GF-D8 (cell line): ENCODE data around the gene VEZT.
"Not testable (repeated sequence)": the region's sequence is repeated elsewhere in the genome, so short reads cannot be mapped to it uniquely, and the experiment has no call there.

Source experiments
- DNase-seq: peaks from one replicate; lab custom pipeline; 2025; lab: John Stamatoyannopoulos, UW

Gene VEZT

DNA sequence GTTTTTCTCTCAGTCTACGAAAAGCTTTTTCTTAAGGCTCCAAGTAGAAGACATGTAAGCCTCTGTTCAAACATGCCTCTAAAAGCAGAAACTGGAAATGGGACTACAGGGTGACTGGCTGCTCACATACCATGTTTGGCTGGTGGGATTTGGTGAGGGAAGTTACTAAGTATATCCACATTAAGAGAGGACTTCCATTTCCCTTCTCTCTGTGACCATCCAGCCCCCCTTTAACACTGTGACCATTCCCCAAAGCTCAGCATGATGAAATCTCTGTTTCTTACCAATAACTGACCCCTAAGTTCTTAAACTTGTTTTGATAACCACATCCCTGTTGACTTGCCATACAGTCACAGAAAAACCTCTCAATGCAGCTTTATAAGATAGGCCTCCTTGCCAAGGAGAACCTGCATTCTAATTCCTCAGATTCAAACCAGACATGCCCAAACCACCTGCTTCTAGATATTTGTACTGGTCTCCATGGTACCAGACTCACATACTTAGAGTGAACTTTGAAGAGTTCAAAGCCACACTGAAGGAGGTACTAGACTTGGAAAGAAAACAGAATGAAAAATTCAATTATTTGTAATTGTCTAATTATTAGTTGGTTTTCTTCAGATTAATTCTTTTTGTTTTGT is 102.2 kb downstream of the VEZT start:
- DNase-seq, result no peak

DNA sequence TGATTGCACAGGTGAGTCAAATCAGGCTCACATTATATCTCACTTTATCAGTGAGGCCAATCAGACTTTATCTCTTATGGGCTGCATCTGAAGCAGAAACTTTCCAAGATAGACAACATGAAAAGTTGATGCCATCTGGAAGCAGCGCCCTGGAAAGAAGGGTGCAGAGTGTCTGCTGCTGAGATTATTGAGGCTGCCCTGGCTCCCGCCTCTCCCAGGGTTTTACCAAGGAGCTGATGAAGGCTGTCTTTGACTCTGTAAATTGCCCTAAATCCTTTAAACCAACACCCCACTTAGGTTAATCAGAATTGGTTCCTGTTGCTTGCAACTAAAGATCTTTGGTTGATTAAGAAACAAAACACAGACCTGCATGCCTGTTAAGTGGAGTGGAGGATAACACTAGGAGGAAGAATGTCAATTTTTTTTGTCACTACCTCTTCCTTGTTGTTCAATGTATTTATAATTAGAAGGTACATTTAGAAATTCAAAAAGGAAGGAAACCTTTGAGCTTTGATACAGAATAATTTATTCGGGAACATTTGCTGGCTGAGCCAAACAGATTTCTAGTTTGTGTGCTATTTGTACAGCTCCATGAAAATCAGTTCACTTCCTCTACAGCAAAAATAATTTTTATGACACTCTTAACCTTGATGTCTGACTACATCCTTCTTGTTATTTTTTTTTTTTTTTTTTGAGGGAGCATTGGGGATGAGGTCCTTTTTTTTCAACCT is 104.1 kb downstream of the VEZT start:
- no peak for DNase-seq

DNA sequence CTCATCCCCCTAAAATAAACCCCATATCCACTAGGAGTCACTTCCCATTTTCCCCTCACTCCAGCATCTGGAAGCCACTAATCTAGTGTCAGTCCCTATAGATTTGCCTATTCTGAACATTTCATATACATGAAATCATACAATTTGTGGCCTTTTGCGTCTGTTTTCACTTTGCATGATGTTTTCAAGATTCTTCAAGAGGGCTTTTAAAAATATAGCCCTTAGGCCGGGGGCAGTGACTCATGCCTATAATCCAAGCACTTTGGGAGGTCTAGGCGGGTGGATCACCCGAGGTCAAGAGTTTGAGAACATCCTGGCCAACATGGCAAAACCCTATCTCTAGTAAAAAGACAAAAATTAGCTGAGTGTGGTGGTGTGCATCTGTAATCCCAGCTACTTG is 104.7 kb downstream of the VEZT start:
- no peak for DNase-seq

DNA sequence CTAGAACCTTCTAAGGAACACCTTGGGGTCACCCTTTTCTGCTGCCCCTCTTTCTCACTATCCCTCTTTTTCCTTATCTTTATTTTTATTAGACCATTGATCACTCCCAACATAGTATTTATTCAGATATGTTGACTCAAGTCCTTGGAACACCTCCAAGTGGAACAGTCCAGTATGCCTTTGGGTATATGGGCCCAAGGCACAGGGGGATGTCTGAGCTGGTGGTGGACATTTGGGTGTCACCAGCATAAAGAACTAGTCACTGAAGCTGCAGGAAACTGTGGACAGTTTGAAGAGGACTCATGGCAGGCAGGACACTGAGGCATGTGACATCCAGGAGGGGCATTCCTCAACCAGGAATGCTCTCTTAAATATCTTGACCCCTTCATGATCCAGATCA is 105.6 kb downstream of the VEZT start:
- no peak for DNase-seq

DNA sequence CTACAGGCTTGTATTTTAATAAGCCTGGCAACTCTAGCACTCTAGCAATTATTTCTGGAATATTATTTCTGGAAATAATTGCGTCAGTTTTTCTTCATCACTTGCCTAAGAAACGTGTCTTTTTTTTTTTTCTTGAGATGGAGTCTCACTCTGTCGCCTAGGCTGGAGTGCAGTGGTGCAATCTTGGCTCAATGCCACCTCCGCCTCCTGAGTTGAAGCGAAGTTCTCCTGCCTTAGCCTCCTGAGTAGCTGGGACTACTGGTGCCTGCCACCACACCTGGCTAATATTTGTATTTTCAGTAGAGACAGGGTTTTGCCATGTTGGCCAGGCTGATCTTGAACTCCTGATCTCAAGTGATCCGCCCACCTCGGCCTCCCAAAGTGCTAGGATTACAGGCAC is 106.6 kb downstream of the VEZT start:
- not testable (repeated sequence) for DNase-seq

DNA sequence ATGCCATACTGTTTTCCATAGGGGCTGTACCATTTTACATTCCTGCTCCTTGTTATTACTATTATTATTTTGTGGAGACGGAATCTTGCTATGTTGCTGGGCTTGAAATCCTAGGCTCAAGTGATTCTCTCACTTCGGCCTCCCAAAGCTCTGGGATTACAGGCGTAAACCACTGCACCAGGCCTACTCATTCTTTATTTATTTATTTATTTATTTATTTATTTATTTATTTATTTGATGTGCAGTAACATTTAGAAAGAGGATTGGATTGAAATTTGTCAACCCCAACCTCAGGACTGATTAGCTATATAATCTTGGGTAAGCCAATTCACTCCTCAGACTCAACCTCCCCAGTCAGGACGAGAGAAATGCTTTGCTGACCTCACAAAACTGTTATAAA is 107.9 kb downstream of the VEZT start:
- no peak for DNase-seq

DNA sequence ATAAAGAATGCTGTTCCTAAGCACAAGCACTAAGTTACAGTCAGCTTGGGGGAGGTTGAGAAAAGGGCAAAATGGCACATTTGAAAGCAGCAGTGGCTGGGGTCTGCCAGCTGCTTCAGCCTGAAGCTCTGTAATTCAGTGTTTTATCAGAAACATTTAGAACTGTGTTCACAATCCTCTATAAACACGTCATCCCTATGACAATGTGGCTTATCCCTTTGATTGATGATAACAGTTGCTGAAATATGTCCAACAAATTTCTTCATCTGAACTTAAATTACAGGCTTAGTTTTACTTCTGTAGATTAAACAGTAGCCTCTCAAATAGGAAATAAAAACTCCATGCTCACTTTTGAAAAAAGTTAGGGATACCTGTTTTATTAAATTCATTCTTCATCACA is 108.8 kb downstream of the VEZT start:
- no peak for DNase-seq

DNA sequence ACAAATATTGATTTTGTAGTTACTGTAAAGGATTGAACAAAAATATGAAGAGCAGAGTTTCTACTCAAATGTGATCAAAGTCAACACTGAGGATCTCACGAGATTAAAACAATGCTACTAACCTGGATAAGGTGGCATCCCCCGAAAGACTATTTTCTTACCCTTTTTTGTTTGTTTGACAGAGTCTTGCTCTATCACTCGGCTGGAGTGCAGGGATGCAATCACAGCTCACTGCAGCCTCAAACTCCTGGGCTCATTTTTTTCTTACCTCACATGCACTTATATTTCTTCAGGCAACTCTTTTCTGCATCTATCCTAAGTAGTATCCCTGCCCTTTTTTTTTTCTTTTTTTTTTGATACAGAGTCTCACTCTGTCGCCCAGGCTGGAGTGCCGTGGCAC is 109.2 kb downstream of the VEZT start:
- DNase-seq, result no peak

DNA sequence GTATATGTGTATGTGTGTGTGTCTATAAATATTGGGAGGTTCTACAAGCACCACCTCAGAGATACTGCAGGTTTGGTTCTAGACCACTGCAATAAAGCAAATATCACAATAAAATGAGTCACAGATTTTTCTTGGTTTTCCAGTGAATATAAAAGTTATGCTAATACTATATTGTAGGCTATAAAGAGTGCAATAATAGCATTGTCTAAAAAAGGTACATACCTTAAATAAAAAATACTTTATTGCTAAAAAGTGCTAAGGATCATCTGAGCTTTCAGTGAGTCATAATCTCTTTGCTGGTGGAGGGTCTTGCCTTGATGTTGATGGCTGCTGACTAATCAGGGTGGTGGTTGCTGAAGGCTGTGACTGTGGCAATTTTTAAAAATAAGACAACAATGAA is 111.1 kb downstream of the VEZT start:
- DNase-seq, result no peak

DNA sequence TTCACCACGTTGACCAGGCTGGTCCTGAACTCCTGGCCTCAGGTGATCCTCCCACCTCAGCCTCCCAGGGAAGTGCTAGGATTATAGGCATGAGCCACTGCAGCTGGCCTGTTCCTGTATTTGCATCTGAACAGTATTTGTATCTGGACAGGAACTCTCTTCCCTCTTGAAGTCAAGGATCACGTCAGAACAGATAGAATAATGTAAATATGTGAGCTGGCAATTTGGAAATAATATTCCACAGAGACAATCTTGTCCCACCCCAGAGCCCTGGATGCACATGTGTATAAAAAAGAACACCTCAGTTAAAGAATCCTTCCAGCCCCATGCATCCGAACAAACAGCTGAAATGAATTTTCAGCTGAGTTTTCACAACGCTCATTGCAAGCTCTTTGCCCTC is 118.3 kb downstream of the VEZT start:
- DNase-seq, result no peak

DNA sequence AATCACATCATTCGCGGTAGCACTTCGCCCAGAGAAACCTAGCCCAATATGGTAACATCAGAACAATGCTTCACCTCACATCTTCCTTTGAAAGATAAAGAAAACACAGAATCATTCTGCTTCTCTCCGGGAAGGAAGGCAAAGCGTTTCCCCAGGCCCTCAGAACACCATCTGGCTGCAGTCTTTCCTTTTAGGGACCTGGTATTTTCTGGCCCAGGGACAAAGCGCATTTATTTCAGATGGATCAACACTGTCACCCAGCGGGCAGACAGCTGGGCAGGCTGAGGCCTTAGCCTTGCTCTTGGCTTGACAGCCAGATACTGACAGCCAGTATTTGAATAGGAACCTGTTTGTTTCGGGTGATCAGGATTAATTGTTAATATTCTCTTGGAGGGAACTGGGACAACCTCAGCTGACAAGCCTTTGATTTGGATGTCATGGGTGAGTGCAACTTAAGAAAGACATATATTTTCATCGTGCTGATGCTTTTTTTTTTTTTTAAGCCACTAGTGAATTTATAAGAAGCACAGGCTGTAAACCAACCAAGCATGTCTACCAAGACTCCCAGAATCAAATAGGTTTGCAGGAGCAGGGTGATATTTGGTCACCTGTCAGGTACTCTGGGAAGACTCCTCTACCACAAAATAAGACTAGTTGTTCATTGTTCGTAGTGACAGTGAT is 118.9 kb downstream of the VEZT start:
- no peak for DNase-seq

DNA sequence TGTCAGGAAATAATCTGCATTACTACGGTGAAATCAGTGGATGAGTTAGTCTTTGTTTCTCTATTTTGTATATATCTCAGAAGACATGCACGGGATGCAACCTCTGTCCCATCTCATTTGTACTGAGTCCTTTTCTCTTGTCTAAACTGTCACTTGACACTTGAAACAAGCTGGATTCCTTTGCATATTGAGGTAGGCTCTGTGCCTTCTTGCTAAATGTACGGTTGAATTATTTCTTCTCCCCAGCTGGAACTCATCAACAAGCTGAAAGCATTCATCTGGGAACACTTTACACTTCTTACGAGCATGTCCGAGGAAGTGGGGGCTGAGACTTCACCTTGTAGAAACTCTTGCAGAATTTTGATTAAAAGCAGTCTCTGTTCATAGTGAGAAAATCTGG is 119.5 kb downstream of the VEZT start:
- DNase-seq, result no peak

DNA sequence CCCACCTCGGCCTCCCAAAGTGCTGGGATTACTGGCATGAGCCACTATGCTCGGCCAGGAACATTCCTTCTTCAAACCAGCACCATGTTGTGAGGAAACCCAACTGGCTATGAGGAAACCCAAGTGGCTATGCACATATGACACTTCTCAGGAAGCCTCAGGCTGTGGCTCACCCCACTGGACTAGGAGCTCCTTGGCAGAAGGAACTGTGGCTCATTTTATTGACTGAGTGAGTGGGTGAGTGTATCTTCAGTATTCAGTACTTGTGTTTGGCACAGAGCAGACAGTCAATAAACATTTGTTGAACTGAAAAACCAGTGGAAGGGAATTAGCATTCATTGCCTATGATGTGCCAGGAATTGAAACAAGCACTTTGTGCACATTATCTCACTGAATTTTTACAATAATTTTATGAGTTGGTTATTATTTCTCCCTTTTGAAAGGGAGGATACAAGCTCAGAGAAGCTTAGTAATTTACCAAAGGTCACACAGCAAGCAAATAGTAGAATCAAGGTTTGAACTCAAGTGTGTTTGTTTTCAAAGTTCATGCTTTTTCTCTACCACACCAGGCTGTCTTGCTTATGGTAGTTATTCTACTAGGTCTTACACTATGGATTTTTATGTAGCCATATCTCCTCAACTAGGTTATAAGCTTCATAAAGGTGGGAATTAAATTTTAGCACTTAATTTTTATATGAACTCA is 121.6 kb downstream of the VEZT start:
- DNase-seq, result no peak

DNA sequence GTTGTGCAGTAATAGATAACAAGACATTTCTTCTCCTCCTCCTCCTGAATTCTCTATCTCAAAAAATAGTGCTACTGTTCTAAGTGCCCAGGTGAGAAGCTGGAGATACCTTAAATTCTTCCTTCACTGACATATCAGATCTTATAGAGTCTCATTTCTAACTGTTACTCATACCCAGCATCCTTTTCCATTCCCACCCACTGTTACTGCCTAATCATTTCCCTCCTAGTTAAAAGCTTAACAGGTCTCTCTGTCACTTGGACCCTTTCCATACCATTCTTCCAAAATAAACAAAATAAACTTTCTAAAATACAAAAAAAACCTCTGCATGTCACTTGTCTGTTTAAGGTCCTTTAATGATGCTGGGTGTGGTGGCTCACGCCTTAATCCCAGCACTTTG is 124.4 kb downstream of the VEZT start:
- no peak for DNase-seq

DNA sequence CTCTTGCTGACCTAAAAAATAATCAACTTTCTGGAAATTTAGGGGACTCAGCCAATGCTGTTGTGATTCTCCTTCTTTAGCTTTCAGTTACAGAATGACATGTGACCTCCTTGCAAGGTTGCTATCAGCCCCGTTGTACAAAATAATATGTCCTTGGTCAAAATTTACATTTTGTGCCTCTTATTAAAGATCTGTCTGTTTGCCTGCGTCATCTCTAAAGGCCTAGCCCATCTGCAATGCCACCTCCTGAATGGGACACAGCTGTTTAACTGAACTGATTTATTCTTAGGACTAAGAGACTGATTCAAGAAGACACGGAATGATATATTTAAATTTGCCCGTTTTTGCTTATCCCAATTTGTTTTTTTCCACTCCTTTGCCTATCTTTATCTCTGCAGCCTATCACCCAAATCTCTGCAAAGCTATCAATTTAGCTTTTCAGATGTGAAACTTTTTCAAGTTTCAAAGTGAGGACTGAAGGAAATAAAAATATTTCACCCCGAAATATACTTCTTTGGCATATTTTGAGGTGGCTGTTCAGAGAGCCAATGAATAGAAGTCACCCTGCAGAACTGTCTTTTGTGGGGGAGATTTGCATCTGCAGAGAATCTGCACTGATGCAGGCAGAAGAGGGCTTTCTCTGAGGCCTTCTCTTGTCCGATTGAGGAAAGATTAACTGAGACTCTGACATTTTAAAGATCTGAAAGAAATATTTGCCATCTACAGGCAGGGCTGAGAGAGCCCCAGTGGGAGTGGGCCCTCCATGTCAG is 126.0 kb downstream of the VEZT start:
- DNase-seq, result no peak

DNA sequence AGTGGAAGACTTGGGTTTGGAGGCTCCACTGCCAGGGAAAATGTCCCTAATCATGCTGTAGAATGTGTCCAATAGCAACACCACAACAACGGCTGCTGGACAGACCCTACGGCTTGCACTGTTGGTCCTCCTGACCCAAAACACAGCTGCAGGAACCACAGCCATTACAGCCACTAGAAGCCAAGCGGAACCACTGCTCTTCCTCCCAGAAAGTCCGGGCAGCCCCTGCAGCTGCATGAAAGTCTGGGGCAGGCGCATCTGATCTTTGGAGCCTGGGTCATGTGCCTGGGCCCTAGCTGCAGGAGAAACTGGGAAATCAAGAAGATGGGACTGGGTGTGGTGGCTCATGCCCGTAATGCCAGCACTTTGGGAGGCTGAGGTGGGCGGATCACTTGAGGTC is 131.7 kb downstream of the VEZT start:
- no peak for DNase-seq

DNA sequence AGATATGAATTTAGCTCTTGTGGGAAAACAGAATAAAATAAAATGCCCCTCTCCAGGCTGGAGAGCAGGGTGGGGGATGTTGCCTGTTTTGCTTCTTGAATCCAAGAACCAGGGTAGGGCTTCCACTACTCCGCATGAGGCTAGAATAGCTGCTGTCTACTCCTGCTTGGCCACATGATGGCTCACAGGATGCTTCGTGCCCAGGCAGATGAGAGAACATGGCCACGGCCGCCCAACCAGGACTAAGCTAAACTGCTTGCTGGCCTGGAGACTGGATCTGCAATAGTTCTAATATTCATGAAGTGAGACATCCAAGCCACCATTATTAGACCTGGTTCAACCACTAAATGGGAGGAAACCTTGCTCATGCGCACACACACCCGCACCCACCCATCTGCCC is 134.1 kb downstream of the VEZT start:
- no peak for DNase-seq
